Cardiac septum (tissue), 1 donor: ENCODE measurements around the gene PRRT3. TPM values are rescaled to one million over a fixed set of nuclear protein-coding genes. Genes with fewer than 3 reads are reported as not detected.
"Not testable (repeated sequence)": the region's sequence is repeated elsewhere in the genome, so short reads cannot be mapped to it uniquely, and the experiment has no call there.

Experiments
- DNase-seq: peaks from one replicate; pipeline ENCODE4 v3.0.0-alpha.2; 2020; ENCODE audit warnings: low spot score
- intact Hi-C: fragments of 100-400 bp; cut with DNase I; formaldehyde crosslinking; loops from one replicate; pipeline ENCODE4 v1.14.0; 2022
- total RNA-seq: library from RNA; stranded (reverse); fragmentation: NEBNext Ultra II Directional; extraction: Animal tissue kit (Norgen Biotek cat#: 25700); gene quantifications from one replicate; pipeline ENCODE4 v1.2.1, GENCODE V29; 2021
- donor health status: DM: no; HTN: no; CAD: no.

The PRRT3 gene
- total RNA-seq, 1 donor from 2014 or later: 1.6 TPM

GRCh38 chr3:9908286-9908685 lies 43.9 kb downstream of the PRRT3 start:
- no peak for DNase-seq
- intact Hi-C loops: no loop called here

GRCh38 chr3:9906480-9906879 lies 45.7 kb downstream of the PRRT3 start:
- intact Hi-C loops: no loop called here
- no peak for DNase-seq

GRCh38 chr3:9903904-9904303 lies 48.3 kb downstream of the PRRT3 start:
- intact Hi-C loops: no loop called here
- no peak for DNase-seq

GRCh38 chr3:9903238-9903624 lies 49.0 kb downstream of the PRRT3 start:
- intact Hi-C loops: no loop called here
- DNase-seq: no peak

- intact Hi-C loops: no loop called here
- no peak for DNase-seq
Measured at GRCh38 chr3:9902372-9903237, 49.6 kb downstream of the PRRT3 start, which contains the start of gene IL17RE. Gene IL17RE (plus strand): TSS chr3:9902848. CDS start chr3:9902933, 85 bp downstream.

- DNase-seq: no peak
- intact Hi-C loops: no loop called here
Measured at GRCh38 chr3:9901967-9902366, 50.2 kb downstream of the PRRT3 start.

GRCh38 chr3:9900965-9901415 lies 51.2 kb downstream of the PRRT3 start:
- intact Hi-C loops, DNase-seq: not testable (repeated sequence)

GRCh38 chr3:9899289-9899791 lies 52.9 kb downstream of the PRRT3 start:
- intact Hi-C loops: no loop called here

GRCh38 chr3:9898467-9899241 lies 53.6 kb downstream of the PRRT3 start:
- intact Hi-C loops: no loop called here
- no peak for DNase-seq

More at GRCh38 chr3:9899289-9899791, 52.9 kb downstream of the PRRT3 start:
- no peak for DNase-seq

GRCh38 chr3:9897408-9898372 lies 54.5 kb downstream of the PRRT3 start:
- intact Hi-C loops: no loop called here
- no peak for DNase-seq

- intact Hi-C loops, DNase-seq: not testable (repeated sequence)
Measured at GRCh38 chr3:9896755-9897407, 55.3 kb downstream of the PRRT3 start.

- DNase-seq, intact Hi-C loops: not testable (repeated sequence)
Measured at GRCh38 chr3:9895715-9896114, 56.5 kb downstream of the PRRT3 start.

Other genes starting within 250 kb of the PRRT3 start
- not detected for gene CPNE9, start 248.6 kb downstream of the PRRT3 start, total RNA-seq
- gene BRPF1, start 220.7 kb downstream of the PRRT3 start, total RNA-seq: 10.6 TPM
- 9.6 TPM for gene OGG1, start 202.5 kb downstream of the PRRT3 start, total RNA-seq
- gene CAMK1, start 182.5 kb downstream of the PRRT3 start, total RNA-seq: 10.0 TPM
- gene TADA3, start 159.9 kb downstream of the PRRT3 start, total RNA-seq: 50.1 TPM
- gene ARPC4, start 159.3 kb downstream of the PRRT3 start, total RNA-seq: 79.8 TPM
- 19.5 TPM for gene TTLL3, start 142.1 kb downstream of the PRRT3 start, total RNA-seq
- 28.3 TPM for gene RPUSD3, start 108.4 kb downstream of the PRRT3 start, total RNA-seq
- 1.9 TPM for gene CIDEC, start 72.2 kb downstream of the PRRT3 start, total RNA-seq
- gene JAGN1, start 61.8 kb downstream of the PRRT3 start, total RNA-seq: 17.3 TPM
- gene IL17RE, start 49.6 kb downstream of the PRRT3 start, total RNA-seq: 1.1 TPM
- gene IL17RC, start 35.3 kb downstream of the PRRT3 start, total RNA-seq: 20.4 TPM
- 60.1 TPM for gene CRELD1, start 18.6 kb downstream of the PRRT3 start, total RNA-seq
- gene EMC3, start 34.4 kb upstream of the PRRT3 start, total RNA-seq: 59.6 TPM
- gene FANCD2, start 74.0 kb upstream of the PRRT3 start, total RNA-seq: 0.48 TPM
- not detected for gene FANCD2OS, start 155.8 kb upstream of the PRRT3 start, total RNA-seq
- gene BRK1, start 163.3 kb upstream of the PRRT3 start, total RNA-seq: 82.6 TPM
- gene VHL, start 189.4 kb upstream of the PRRT3 start, total RNA-seq: 11.8 TPM
- 1.9 TPM for gene IRAK2, start 212.5 kb upstream of the PRRT3 start, total RNA-seq